Measurements from ENCODE around the gene RBL2. TPM values are rescaled to one million over a fixed set of nuclear protein-coding genes. Genes with fewer than 3 reads are reported as not detected.

Gene RBL2
- total and polyA plus RNA-seq, 7 experiments from 2014 or later: 158 to 452 (median 253) TPM

DNA sequence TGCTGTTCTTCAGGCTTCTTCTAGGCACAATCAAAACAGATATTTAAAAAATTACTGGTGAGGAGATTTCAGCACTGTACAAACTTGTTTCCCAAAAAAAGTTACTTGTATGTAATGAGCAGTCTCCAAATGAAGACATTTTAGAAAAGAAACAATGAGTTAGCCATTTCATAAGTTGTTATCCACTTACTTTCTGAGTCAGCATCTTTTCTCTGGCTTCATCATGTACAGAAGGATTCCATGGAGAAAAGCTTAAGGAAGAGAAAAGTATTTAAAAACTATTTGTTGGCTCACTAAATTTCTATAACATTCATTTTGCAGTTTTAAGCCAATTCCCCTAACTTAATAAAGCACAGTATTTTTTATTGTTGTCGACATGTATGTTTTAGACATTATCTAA lies 58.2 kb downstream of the RBL2 start:
- peak overlapping the region in 3 of 10 donors; percentile 2 to 43 (median 17) for H3K4me3 Mint-ChIP-seq
- Histone ChIP-seq H3K4me3 (ENCODE audit: low read length) (no peak overlapping the region), H3K4me1 (ENCODE audit: control insufficient read depth in 2 of 2, insufficient read depth in 2 of 2, low read length in 2 of 2) (peaks cover 0 to 7% of the 10 kb centered on the region in 2 donors)

DNA sequence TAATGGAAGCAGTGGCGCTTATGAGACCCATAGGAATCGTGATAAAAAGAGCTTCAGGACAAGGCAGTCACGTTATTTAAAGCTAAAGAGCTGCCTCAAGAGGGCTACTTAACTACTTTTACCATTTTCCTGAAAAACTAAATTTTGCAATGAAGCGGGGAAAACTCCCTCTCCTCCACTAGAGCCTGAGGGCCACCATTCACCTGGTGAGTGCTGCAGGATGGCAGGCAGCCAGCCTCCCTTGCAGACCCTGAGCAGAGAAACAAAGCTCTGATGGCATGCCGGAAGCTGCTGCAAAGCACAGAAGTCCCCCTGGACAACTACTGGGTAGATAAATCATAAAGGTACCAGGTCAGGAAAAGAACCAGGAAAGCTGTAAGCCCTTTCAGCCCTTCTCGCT lies 60.4 kb downstream of the RBL2 start:
- Mint-ChIP-seq H3K27me3 (no peaks in the 10 kb centered on the region), H3K4me3 (no peak overlapping the region), H3K27ac (peak overlapping the region in 7 of 9 donors; percentile 15 to 83 (median 33)), H3K4me1 (peaks cover 18 to 93% (median 62%) of the 10 kb centered on the region in 7 donors), H3K9me3 (no peaks in the 10 kb centered on the region), H3K36me3 (peaks cover 6 to 74% (median 61%) of the 10 kb centered on the region in 5 donors)
- no peak for ATAC-seq
- peak overlapping the region; percentile 4 for H3K27ac ChIP-seq (ENCODE audit: low read depth, low read length)
- H3K4me1 ChIP-seq (ENCODE audit: control insufficient read depth in 2 of 2, insufficient read depth in 2 of 2, low read length in 2 of 2): peaks cover 5 to 9% of the 10 kb centered on the region in 2 donors
- CTCF ChIA-PET: interaction anchor here (1.1 to 1.4 kb wide), 2 partner anchors 48 to 55 kb away, joined by 3 to 4 read pairs; no protein-coding TSS in a partner anchor
- H3K9me3 ChIP-seq (ENCODE audit: control insufficient read depth in 2 of 3, low read length in 3 of 3): no peaks in the 10 kb centered on the region
- no peaks in the 10 kb centered on the region for H3K27me3 ChIP-seq (ENCODE audit: control insufficient read depth in 2 of 2, insufficient read depth in 2 of 2, low read length in 2 of 2)
- peaks cover 13 to 89% (median 27%) of the 10 kb centered on the region in 3 experiments for H3K36me3 ChIP-seq (ENCODE audit: control insufficient read depth in 2 of 3, insufficient read depth in 3 of 3, low read length in 3 of 3)
- intact Hi-C loops (cut with micrococcal nuclease): no loop called here
- no peak overlapping the region for H3K4me3 ChIP-seq (ENCODE audit: low read length)
- no peak for DNase-seq
- POLR2A ChIA-PET: interaction anchor here (0.6 to 7.8 kb wide), 9 partner anchors 13 to 59 kb away, joined by 3 to 70 read pairs (median 4); partner anchors contain the start of gene RBL2

More for the DNA sequence above, 58.2 kb downstream of the RBL2 start:
- DNase-seq (no peak), ATAC-seq (no peak)
- peak overlapping the region; percentile 37 for H3K27ac ChIP-seq (ENCODE audit: low read depth, low read length)
- no peaks in the 10 kb centered on the region for H3K9me3 ChIP-seq (ENCODE audit: control insufficient read depth in 2 of 3, low read length in 3 of 3)
- peaks cover 0 to 5% (median 0%) of the 10 kb centered on the region in 11 donors for H3K9me3 Mint-ChIP-seq
- ChIA-PET POLR2A (interaction anchor here (0.7 to 7.8 kb wide), 5 partner anchors 10 to 57 kb away, joined by 3 to 70 read pairs (median 5); partner anchors contain the start of genes AKTIP and RBL2), CTCF (no interaction called here)
- peaks cover 13 to 84% (median 27%) of the 10 kb centered on the region in 3 experiments for H3K36me3 ChIP-seq (ENCODE audit: control insufficient read depth in 2 of 3, insufficient read depth in 3 of 3, low read length in 3 of 3)
- intact Hi-C loops (cut with micrococcal nuclease): no loop called here
- no peaks in the 10 kb centered on the region for H3K27me3 ChIP-seq (ENCODE audit: control insufficient read depth in 2 of 2, insufficient read depth in 2 of 2, low read length in 2 of 2)
- peak overlapping the region; percentile 32 to 90 (median 81) for H3K27ac Mint-ChIP-seq
- peaks cover 16 to 89% (median 70%) of the 10 kb centered on the region in 7 donors for H3K4me1 Mint-ChIP-seq
- H3K36me3 Mint-ChIP-seq: peaks cover 14 to 72% (median 60%) of the 10 kb centered on the region in 5 donors
- no peaks in the 10 kb centered on the region for H3K27me3 Mint-ChIP-seq

DNA sequence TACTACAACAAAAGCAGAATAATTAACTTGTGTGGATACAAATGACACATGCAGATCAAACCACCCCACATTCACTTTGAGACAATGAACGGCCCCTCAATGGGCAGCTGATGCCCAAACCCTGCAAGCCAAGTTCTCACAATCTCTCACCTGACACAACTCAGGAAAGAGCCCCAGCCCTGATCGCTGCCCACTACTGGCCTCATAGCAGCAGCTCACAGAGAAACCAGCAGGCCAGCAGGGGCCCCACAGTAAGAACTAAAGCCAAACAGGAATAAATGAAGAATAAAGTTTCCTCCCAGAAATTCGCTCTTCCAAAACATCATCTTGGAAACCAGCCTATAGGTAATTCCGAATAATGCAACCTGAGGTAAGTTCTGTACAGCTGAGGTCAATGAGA lies 61.1 kb downstream of the RBL2 start:
- H3K4me1 Mint-ChIP-seq: peaks cover 22 to 93% (median 61%) of the 10 kb centered on the region in 7 donors
- ATAC-seq (no peak), DNase-seq (no peak)
- POLR2A ChIA-PET: interaction anchor here (4.7 to 7.8 kb wide), 2 partner anchors 38 to 60 kb away, joined by 29 to 70 read pairs; partner anchors contain the start of gene RBL2
- no peaks in the 10 kb centered on the region for H3K9me3 Mint-ChIP-seq
- Histone ChIP-seq H3K4me3 (ENCODE audit: low read length) (no peak overlapping the region), H3K9me3 (ENCODE audit: control insufficient read depth in 2 of 3, low read length in 3 of 3) (no peaks in the 10 kb centered on the region), H3K27ac (ENCODE audit: low read depth, low read length) (no peak overlapping the region), H3K27me3 (ENCODE audit: control insufficient read depth in 2 of 2, insufficient read depth in 2 of 2, low read length in 2 of 2) (no peaks in the 10 kb centered on the region), H3K36me3 (ENCODE audit: control insufficient read depth in 2 of 3, insufficient read depth in 3 of 3, low read length in 3 of 3) (peaks cover 13 to 82% (median 26%) of the 10 kb centered on the region in 3 experiments), H3K4me1 (ENCODE audit: control insufficient read depth in 2 of 2, insufficient read depth in 2 of 2, low read length in 2 of 2) (peaks cover 5 to 15% of the 10 kb centered on the region in 2 donors)
- H3K4me3 Mint-ChIP-seq: peak overlapping the region in 1 of 10 donors; percentile 19
- peak overlapping the region in 7 of 9 donors; percentile 33 to 83 (median 57) for H3K27ac Mint-ChIP-seq
- intact Hi-C loops (cut with micrococcal nuclease): no loop called here
- H3K36me3 Mint-ChIP-seq: peaks cover 6 to 73% (median 60%) of the 10 kb centered on the region in 5 donors
- CTCF ChIA-PET: interaction anchor here (0.8 kb wide), 1 partner anchor 20 kb away, joined by 4 read pairs; no protein-coding TSS in a partner anchor
- no peaks in the 10 kb centered on the region for H3K27me3 Mint-ChIP-seq

DNA sequence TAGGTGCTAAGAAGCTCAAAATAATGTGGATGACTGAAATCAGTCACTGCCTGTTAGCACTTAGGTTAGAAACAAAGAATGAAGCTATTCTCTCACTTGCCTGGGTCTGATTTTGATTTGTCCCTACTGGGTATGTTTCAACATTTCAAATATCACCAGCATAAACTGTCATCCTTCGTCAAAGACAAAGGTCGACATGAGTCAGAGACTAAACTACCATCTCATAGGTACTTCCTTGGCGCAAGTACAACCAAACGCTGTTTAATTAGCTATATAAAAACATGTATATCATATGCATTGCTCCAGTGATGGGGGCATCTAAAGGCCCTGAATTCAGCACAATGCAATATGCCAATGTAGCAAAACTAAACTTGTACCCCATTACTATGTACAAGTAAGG lies 64.7 kb downstream of the RBL2 start:
- POLR2A ChIA-PET: interaction anchor here (0.7 to 7.8 kb wide), 11 partner anchors 9 to 64 kb away, joined by 3 to 70 read pairs (median 5); partner anchors contain the start of gene RBL2
- H3K36me3 Mint-ChIP-seq: peaks cover 0 to 55% (median 48%) of the 10 kb centered on the region in 5 donors
- DNase-seq (no peak), ATAC-seq (no peak)
- H3K27ac Mint-ChIP-seq: peak overlapping the region in 8 of 9 donors; percentile 49 to 91 (median 64)
- H3K36me3 ChIP-seq (ENCODE audit: control insufficient read depth in 2 of 3, insufficient read depth in 3 of 3, low read length in 3 of 3): peaks cover 11 to 53% (median 13%) of the 10 kb centered on the region in 3 experiments
- no peaks in the 10 kb centered on the region for H3K9me3 ChIP-seq (ENCODE audit: control insufficient read depth in 2 of 3, low read length in 3 of 3)
- intact Hi-C loops (cut with micrococcal nuclease): no loop called here
- H3K4me3 Mint-ChIP-seq: peak overlapping the region in 9 of 10 donors; percentile 15 to 86 (median 49)
- H3K9me3 Mint-ChIP-seq: no peaks in the 10 kb centered on the region
- peaks cover 36 to 76% (median 57%) of the 10 kb centered on the region in 7 donors for H3K4me1 Mint-ChIP-seq
- H3K27me3 Mint-ChIP-seq: no peaks in the 10 kb centered on the region
- peak overlapping the region; percentile 29 for H3K27ac ChIP-seq (ENCODE audit: low read depth, low read length)
- H3K4me1 ChIP-seq (ENCODE audit: control insufficient read depth in 2 of 2, insufficient read depth in 2 of 2, low read length in 2 of 2): peaks cover 19 to 29% of the 10 kb centered on the region in 2 donors
- H3K4me3 ChIP-seq (ENCODE audit: low read length): no peak overlapping the region
- CTCF ChIA-PET: interaction anchor here (0.6 to 1.3 kb wide), 2 partner anchors 21 to 64 kb away, joined by 3 to 4 read pairs; partner anchors contain the start of gene RBL2
- no peaks in the 10 kb centered on the region for H3K27me3 ChIP-seq (ENCODE audit: control insufficient read depth in 2 of 2, insufficient read depth in 2 of 2, low read length in 2 of 2)

DNA sequence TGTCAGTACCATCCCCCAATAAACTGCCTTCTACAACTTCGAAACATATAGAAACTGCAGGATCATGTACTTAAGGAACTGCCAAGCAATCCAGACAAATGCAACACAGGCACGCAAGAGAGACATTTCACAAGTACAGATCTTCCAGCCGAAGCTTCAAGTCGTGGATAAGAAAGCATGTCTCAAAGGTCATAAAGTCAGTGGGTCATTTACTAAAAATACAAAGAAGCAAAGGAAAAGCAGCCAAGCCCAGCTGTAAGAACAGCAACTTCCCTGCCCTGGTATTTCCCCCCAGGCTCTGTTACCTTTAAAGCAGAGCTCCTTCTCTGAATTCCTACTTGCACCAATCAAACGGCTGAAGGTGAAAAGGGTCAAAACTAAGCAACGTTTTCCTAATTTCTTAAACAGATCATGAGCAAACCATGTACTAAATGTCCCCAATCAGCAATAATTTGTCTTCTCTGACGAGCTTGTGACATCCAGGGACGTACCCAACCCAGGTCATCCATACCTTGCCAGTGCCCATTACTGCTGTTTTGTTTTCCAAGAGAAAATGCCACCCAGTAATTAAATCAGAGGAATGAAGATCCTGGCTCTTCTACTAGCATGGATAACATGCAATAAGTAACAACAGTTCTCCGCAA lies 67.1 kb downstream of the RBL2 start:
- Histone ChIP-seq H3K4me1 (ENCODE audit: control insufficient read depth in 2 of 2, insufficient read depth in 2 of 2, low read length in 2 of 2) (peaks cover 25 to 38% of the 10 kb centered on the region in 2 donors), H3K9me3 (ENCODE audit: control insufficient read depth in 2 of 3, low read length in 3 of 3) (no peaks in the 10 kb centered on the region), H3K27me3 (ENCODE audit: control insufficient read depth in 2 of 2, insufficient read depth in 2 of 2, low read length in 2 of 2) (no peaks in the 10 kb centered on the region), H3K36me3 (ENCODE audit: control insufficient read depth in 2 of 3, insufficient read depth in 3 of 3, low read length in 3 of 3) (peaks cover 0 to 29% (median 2%) of the 10 kb centered on the region in 3 experiments), H3K4me3 (ENCODE audit: low read length) (peak overlapping the region; percentile 58), H3K27ac (ENCODE audit: low read depth, low read length) (peak overlapping the region; percentile 80)
- H3K9me3 Mint-ChIP-seq: peaks cover 0 to 1% (median 0%) of the 10 kb centered on the region in 11 donors
- ATAC-seq (no peak), DNase-seq (no peak)
- intact Hi-C loops (cut with micrococcal nuclease): loop anchor here in 1 of 2 donors (5.0 kb wide), 1 partner anchor 129 kb away; no protein-coding TSS in a partner anchor
- H3K27me3 Mint-ChIP-seq: no peaks in the 10 kb centered on the region
- ChIA-PET POLR2A (interaction anchor here (0.9 to 4.8 kb wide), 8 partner anchors 11 to 66 kb away, joined by 3 to 136 read pairs (median 10); partner anchors contain the start of gene RBL2), CTCF (interaction anchor here (0.6 to 1.1 kb wide), 3 partner anchors 33 to 128 kb away, joined by 3 to 4 read pairs (median 3); no protein-coding TSS in a partner anchor)
- peak overlapping the region; percentile 47 to 96 (median 94) for H3K27ac Mint-ChIP-seq
- peaks cover 0 to 37% (median 27%) of the 10 kb centered on the region in 5 donors for H3K36me3 Mint-ChIP-seq
- peaks cover 37 to 70% (median 57%) of the 10 kb centered on the region in 7 donors for H3K4me1 Mint-ChIP-seq
- H3K4me3 Mint-ChIP-seq: peak overlapping the region; percentile 86 to 100 (median 97)
